H1 (cell line): Measurements from ENCODE around the gene PCDHGB5. TPM values are rescaled to one million over a fixed set of nuclear protein-coding genes. Genes with fewer than 3 reads are reported as not detected.

Experiments used
- CTCF ChIA-PET: fragments of 300-600 bp; sonication (Branson Sonifier 250); formaldehyde crosslinking; loops from one replicate; lab custom pipeline; 2021; ENCODE audit not compliant: partially characterized antibody; lab: Charles Lee
- POLR2A ChIA-PET: fragments of 300-600 bp; sonication (Branson Sonifier 250); formaldehyde crosslinking; loops from one replicate; lab custom pipeline; 2021; ENCODE audit warnings: inconsistent platforms; ENCODE audit not compliant: partially characterized antibody; lab: Charles Lee
- DNase-seq, 2 experiments: peaks; one replicate each; pipeline versions ENCODE4 v3.0.0 to v3.0.0-alpha.2; 2010 to 2022; ENCODE audit warnings: low spot score in 2 of 2, low read depth in 1 of 2, mixed read lengths in 1 of 2
- FAIRE-seq: peaks from 2 replicates; lab custom pipeline; 2011; peaks lifted over from hg19 to GRCh38; lab: Jason Lieb, UNC
- H2AFZ ChIP-seq: 2 replicates; pipeline ENCODE4 v1.8.1; 2012; ENCODE audit warnings: low read length, inconsistent platforms
- H2AK5ac ChIP-seq: 2 replicates; pipeline ENCODE4 v1.6.1; 2013; ENCODE audit warnings: low read depth, low read length
- H2BK120ac ChIP-seq: replicated peaks from 2 replicates; pipeline ENCODE3; 2013; ENCODE audit warnings: low read depth, low read length, inconsistent platforms
- H2BK12ac ChIP-seq: 2 replicates; pipeline ENCODE4 v1.6.1; 2013; ENCODE audit warnings: low read depth, low read length
- H2BK15ac ChIP-seq: 2 replicates; pipeline ENCODE4 v1.6.1; 2013; ENCODE audit warnings: low read length
- H2BK20ac ChIP-seq: 2 replicates; pipeline ENCODE4 v1.6.1; 2013; ENCODE audit warnings: low read length
- H2BK5ac ChIP-seq: 2 replicates; pipeline ENCODE4 v1.6.1; 2013; ENCODE audit warnings: low read depth, low read length
- H3K14ac ChIP-seq: 2 replicates; pipeline ENCODE4 v1.6.1; 2013; ENCODE audit warnings: inconsistent platforms; ENCODE audit not compliant: insufficient read length
- H3K18ac ChIP-seq: 2 replicates; pipeline ENCODE4 v1.6.1; 2013; ENCODE audit warnings: low read length; ENCODE audit errors: extremely low read depth
- H3K23ac ChIP-seq: 2 replicates; pipeline ENCODE4 v1.6.1; 2013; ENCODE audit warnings: inconsistent platforms; ENCODE audit not compliant: insufficient read length
- H3K23me2 ChIP-seq: 2 replicates; pipeline ENCODE4 v1.6.1; 2013; ENCODE audit warnings: low read depth, low read length
- H3K27ac ChIP-seq: 2 replicates; pipeline ENCODE4 v1.6.1; 2011; ENCODE audit warnings: low read depth, low read length, inconsistent platforms
- H3K27me3 ChIP-seq, 4 experiments: replicated peaks in 1 of 4; 1 replicate in 1 of 4; 2 replicates in 3 of 4; pipeline versions ENCODE4 v1.6.1 to v1.8.1; 2011 to 2013; ENCODE audit warnings: low read length in 3 of 4, mild to moderate bottlenecking in 3 of 4, inconsistent platforms in 2 of 4, mixed read lengths in 2 of 4, moderate library complexity in 1 of 4; ENCODE audit not compliant: control insufficient read depth in 3 of 4, insufficient read depth in 3 of 4; ENCODE audit errors: extremely low read depth in 1 of 4
- H3K36me3 ChIP-seq, 4 experiments: 2 replicates each; pipeline versions ENCODE4 v1.6.1 to v1.8.1; 2011 to 2013; ENCODE audit warnings: mild to moderate bottlenecking in 4 of 4, low read length in 3 of 4, moderate library complexity in 2 of 4, control low read depth in 1 of 4, inconsistent platforms in 1 of 4; ENCODE audit not compliant: insufficient read depth in 4 of 4, control insufficient read depth in 2 of 4
- H3K4ac ChIP-seq: replicated peaks from 2 replicates; pipeline ENCODE3; 2013; ENCODE audit warnings: low read length, low read depth, mixed read lengths, inconsistent platforms; ENCODE audit not compliant: insufficient read length
- H3K4me1 ChIP-seq, 4 experiments: replicated peaks in 1 of 4; 1 replicate in 1 of 4; 2 replicates in 3 of 4; pipeline versions ENCODE4 v1.6.1 to v1.8.1; 2011 to 2013; ENCODE audit warnings: low read length in 3 of 4, inconsistent platforms in 2 of 4, mixed read lengths in 1 of 4; ENCODE audit not compliant: insufficient read depth in 4 of 4, control insufficient read depth in 3 of 4
- H3K4me2 ChIP-seq, 2 experiments: 2 replicates each; pipeline versions ENCODE4 v1.6.1 to v1.8.1; 2011 to 2013; ENCODE audit warnings: low read depth in 2 of 2, low read length in 2 of 2, control low read depth in 1 of 2, inconsistent platforms in 1 of 2, mild to moderate bottlenecking in 1 of 2; ENCODE audit not compliant: insufficient read depth in 1 of 2
- H3K4me3 ChIP-seq, 4 experiments: fragments of 200-600, 300-600 bp in 1 of 4; sonication (generic), shearing (Covaris generic), sonication (Bioruptor Twin) in 1 of 4; 2 replicates each; pipeline versions ENCODE4 v1.5.1 to v1.8.1; 2011 to 2016; ENCODE audit warnings: low read length in 4 of 4, low read depth in 3 of 4, control low read depth in 2 of 4, inconsistent platforms in 2 of 4, mild to moderate bottlenecking in 2 of 4, mixed read lengths in 1 of 4, moderate library complexity in 1 of 4; ENCODE audit not compliant: insufficient read depth in 2 of 4; ENCODE audit errors: extremely low read depth in 1 of 4
- H3K56ac ChIP-seq: replicated peaks from 2 replicates; pipeline ENCODE3; 2013; ENCODE audit warnings: low read depth, mild to moderate bottlenecking, mixed read lengths, low read length, inconsistent platforms; ENCODE audit not compliant: insufficient read length
- H3K79me1 ChIP-seq: 2 replicates; pipeline ENCODE4 v1.6.1; 2013; ENCODE audit warnings: low read depth, low read length, control low read depth
- H3K79me2 ChIP-seq, 2 experiments: 2 replicates each; pipeline versions ENCODE4 v1.6.1 to v1.8.1; 2012 to 2013; ENCODE audit warnings: low read length in 2 of 2, mild to moderate bottlenecking in 2 of 2, inconsistent platforms in 1 of 2; ENCODE audit not compliant: insufficient read depth in 2 of 2, control insufficient read depth in 1 of 2
- H3K9ac ChIP-seq, 4 experiments: replicated peaks in 1 of 4; 1 replicate in 1 of 4; 2 replicates in 3 of 4; pipeline versions ENCODE4 v1.6.1 to v1.8.1; 2011 to 2013; ENCODE audit warnings: low read depth in 3 of 4, low read length in 3 of 4, control low read depth in 2 of 4, mild to moderate bottlenecking in 2 of 4, moderate library complexity in 2 of 4, inconsistent platforms in 1 of 4; ENCODE audit errors: extremely low read depth in 1 of 4
- H3K9me3 ChIP-seq, 2 experiments: 2 replicates each; pipeline versions ENCODE4 v1.6.1 to v1.8.1; 2012 to 2013; ENCODE audit warnings: mild to moderate bottlenecking in 2 of 2, moderate library complexity in 2 of 2, control low read depth in 1 of 2, inconsistent platforms in 1 of 2, low read depth in 1 of 2, low read length in 1 of 2, mixed read lengths in 1 of 2; ENCODE audit not compliant: insufficient read depth in 2 of 2
- H4K20me1 ChIP-seq, 2 experiments: replicated peaks in 1 of 2; 2 replicates each; pipeline versions ENCODE3 to v1.8.1; 2011 to 2013; ENCODE audit warnings: inconsistent platforms in 2 of 2, low read length in 2 of 2, mild to moderate bottlenecking in 1 of 2; ENCODE audit not compliant: insufficient read depth in 2 of 2, control insufficient read depth in 1 of 2
- H4K5ac ChIP-seq: 2 replicates; pipeline ENCODE4 v1.6.1; 2013; ENCODE audit warnings: low read length, low read depth, mixed read lengths, inconsistent platforms; ENCODE audit not compliant: insufficient read length
- H4K8ac ChIP-seq: 2 replicates; pipeline ENCODE4 v1.8.0; 2013; ENCODE audit warnings: mild to moderate bottlenecking, moderate library complexity, low read length, inconsistent platforms; ENCODE audit not compliant: insufficient read depth; ENCODE audit errors: extremely low read depth
- H4K91ac ChIP-seq: replicated peaks from 2 replicates; pipeline ENCODE3; 2013; ENCODE audit warnings: low read length, mixed read lengths, inconsistent platforms; ENCODE audit not compliant: insufficient read length
- CHD2 ChIP-seq: IDR thresholded peaks from 2 replicates; pipeline ENCODE4 v1.6.1; 2012; ENCODE audit warnings: low read length, improper control_type of control experiment
- WGBS, 2 experiments: shearing (Covaris generic) in 1 of 2; methylation state at CpG; one replicate each; pipeline versions ENCODE4 v1.1.6 to v1.1.7; 2013 to 2015; ENCODE audit warnings: low lambda C conversion rate in 2 of 2, mixed read lengths in 2 of 2, inconsistent platforms in 1 of 2, low coverage in 1 of 2, missing lambda C conversion rate in 1 of 2; ENCODE audit not compliant: insufficient replicate concordance in 2 of 2, insufficient coverage in 1 of 2, insufficient read length in 1 of 2; ENCODE audit errors: extremely low coverage in 1 of 2, missing lambda C conversion rate in 1 of 2; 5-methylcytosine and 5-hydroxymethylcytosine counted together
- polyA plus RNA-seq, 7 experiments: library from polyadenylated mRNA; depleted of rRNA in 3 of 7; stranded (reverse) in 5 of 7; unstranded in 2 of 7; fragments of >200 nt in 5 of 7; fragments of 200-250 nt in 2 of 7; gene quantifications; 1 replicate in 5 of 7; 2 replicates in 1 of 7; 4 replicates in 1 of 7; pipeline versions ENCODE4 v1.2.1 to v1.2.3, GENCODE V29; 2011 to 2013; ENCODE audit warnings: missing spikeins in 2 of 7, mixed read lengths in 2 of 7
- total RNA-seq: library from RNA; stranded (reverse); fragmentation: NEBNext Ultra II Directional; extraction: Animal tissue kit (Norgen Biotek cat#: 25700); gene quantifications from 2 replicates; pipeline ENCODE4 v1.2.1, GENCODE V29; 2021
- TF ChIP-seq, protein P1 (sequence below): IDR thresholded peaks from 2 replicates; pipeline ENCODE4 v1.6.1; 2012; ENCODE audit warnings: inconsistent platforms

PCDHGB5 gene
- total and polyA plus RNA-seq, 2 of the 8 experiments (the other 6 are each of a cell fraction or from before 2014, with no cell fraction given), result 1.1 to 2.6 TPM

DNA sequence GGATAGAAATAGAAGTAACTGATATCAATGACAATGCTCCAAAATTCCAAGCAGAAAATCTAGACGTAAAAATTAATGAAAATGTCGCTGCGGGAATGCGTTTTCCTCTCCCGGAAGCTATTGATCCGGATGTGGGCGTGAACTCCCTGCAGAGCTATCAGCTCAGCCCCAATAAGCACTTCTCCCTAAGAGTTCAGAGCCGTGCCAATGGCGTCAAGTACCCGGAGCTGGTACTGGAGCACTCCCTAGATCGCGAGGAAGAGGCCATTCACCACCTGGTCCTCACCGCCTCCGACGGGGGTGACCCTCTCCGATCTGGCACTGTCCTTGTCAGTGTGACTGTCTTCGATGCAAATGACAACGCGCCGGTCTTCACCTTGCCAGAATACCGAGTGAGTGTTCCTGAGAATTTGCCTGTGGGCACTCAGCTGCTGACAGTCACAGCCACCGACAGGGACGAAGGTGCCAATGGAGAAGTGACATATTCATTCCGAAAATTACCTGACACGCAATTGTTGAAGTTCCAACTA is 15.9 kb downstream of the PCDHGB5 start:
- DNase-seq, result peak in 1 of 2 experiments; percentile 39

More for the DNA sequence above, 15.9 kb downstream of the PCDHGB5 start:
- no peak overlapping the region for H3K14ac ChIP-seq
- no peak overlapping the region for H3K23ac ChIP-seq
- H3K36me3 ChIP-seq, result peaks cover 0 to 3% (median 0%) of the 10 kb centered on the region in 4 experiments; a peak in 1 of 8 replicates
- H4K91ac ChIP-seq, result no peak overlapping the region
- peak overlapping the region; percentile 81; the same call in 1 of the 2 replicates for H2BK15ac ChIP-seq
- TF ChIP-seq CHD2, result no peak
- TF ChIP-seq, protein P1, sequence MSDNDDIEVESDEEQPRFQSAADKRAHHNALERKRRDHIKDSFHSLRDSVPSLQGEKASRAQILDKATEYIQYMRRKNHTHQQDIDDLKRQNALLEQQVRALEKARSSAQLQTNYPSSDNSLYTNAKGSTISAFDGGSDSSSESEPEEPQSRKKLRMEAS, result peak; percentile 52
- no peak overlapping the region for H2BK12ac ChIP-seq
- WGBS, 2 experiments, result 42% methylated on average over 25 of the region's 25 CpGs; no CpG with 5 or more reads in 1 of the 2 experiments
- no peak overlapping the region for H2BK5ac ChIP-seq
- POLR2A ChIA-PET, result interaction anchor here (0.7 to 2.7 kb wide), 12 partner anchors 58 to 169 kb away, joined by 3 to 9 read pairs (median 4); partner anchors contain the start of gene PCDHB15
- H4K8ac ChIP-seq, result peak overlapping the region; percentile 38; the same call in 1 of the 2 replicates
- no peak overlapping the region for H3K27ac ChIP-seq
- peaks cover 0 to 13% (median 7%) of the 10 kb centered on the region in 4 experiments; a peak in 6 of 7 replicates for H3K27me3 ChIP-seq
- H3K9ac ChIP-seq, result peak overlapping the region in 3 of 4 experiments; percentile 32 to 42 (median 38); a peak in 3 of 7 replicates
- H4K20me1 ChIP-seq, result peaks cover 0 to 1% of the 10 kb centered on the region in 2 experiments
- H2AK5ac ChIP-seq, result peak overlapping the region; percentile 75; the same call in 1 of the 2 replicates
- H3K79me1 ChIP-seq, result no peaks in the 10 kb centered on the region
- no peak overlapping the region for H2BK120ac ChIP-seq
- no peak overlapping the region for H3K56ac ChIP-seq
- no peak overlapping the region for H2BK20ac ChIP-seq
- no peak overlapping the region for H4K5ac ChIP-seq
- H3K18ac ChIP-seq, result no peak overlapping the region
- no peak for FAIRE-seq
- CTCF ChIA-PET, result interaction anchor here (0.6 to 23.3 kb wide), 55 partner anchors 8 to 1614 kb away, joined by 3 to 1236 read pairs (median 9); partner anchors contain the start of genes PCDHB11, PCDHB12, PCDHB13 and PCDHB14
- H3K79me2 ChIP-seq, result no peaks in the 10 kb centered on the region
- H3K4ac ChIP-seq, result no peak overlapping the region
- H3K4me3 ChIP-seq, result peak overlapping the region; percentile 66 to 82 (median 78)
- 0 out of 2 replicates have a peak overlapping the region, but pooled peaks have one; percentile 21 for H2AFZ ChIP-seq
- H3K4me1 ChIP-seq, result no peaks in the 10 kb centered on the region
- H3K9me3 ChIP-seq, result peaks cover 5 to 8% of the 10 kb centered on the region in 2 experiments; a peak in 2 of 4 replicates
- H3K4me2 ChIP-seq, result peak overlapping the region; percentile 65 to 80
- H3K23me2 ChIP-seq, result no peaks in the 10 kb centered on the region
